GM23248 (cell line): ENCODE measurements around the gene HOXA5.

Source experiments
- EZH2 ChIP-seq: fragments of 200-600 bp; sonication (generic); IDR thresholded peaks from 2 replicates; pipeline ENCODE4 v1.6.1; 2018; ENCODE audit warnings: antibody characterized with exemption, mild to moderate bottlenecking; ENCODE audit not compliant: insufficient read depth, poor library complexity, severe bottlenecking
- EZH2phosphoT487 ChIP-seq: fragments of 200-600 bp; sonication (generic); IDR thresholded peaks from 2 replicates; pipeline ENCODE4 v1.6.1; 2018; ENCODE audit warnings: antibody characterized with exemption, moderate library complexity, mild to moderate bottlenecking, low read depth; ENCODE audit not compliant: insufficient read depth

- no peak for TF ChIP-seq EZH2phosphoT487
- no peak for TF ChIP-seq EZH2
Observed at GRCh38 chr7:27095897-27096767, 47.3 kb downstream of the HOXA5 start, which contains the start of gene HOXA1.
